Measurements from ENCODE around the gene CD27.

Gene CD27

GRCh38 chr12:6443361-6443983 is 1.3 kb upstream of the CD27 start:
- no peak overlapping the region for H3K4me3 ChIP-seq
- DNase-seq (ENCODE audit: low spot score) = no peak
- no peak overlapping the region for H3K27ac ChIP-seq
- no peak for TF ChIP-seq CTCF (IDR thresholded peaks at IDR 0.05)

GRCh38 chr12:6444031-6444430 is 724 bp upstream of the CD27 start:
- no peak for TF ChIP-seq CTCF (IDR thresholded peaks at IDR 0.05)
- DNase-seq (ENCODE audit: low spot score) = no peak
- Histone ChIP-seq H3K4me3 (no peak overlapping the region), H3K27ac (no peak overlapping the region)

- peak overlapping the region; percentile 78 to 97 for H3K27ac ChIP-seq
- no peak for DNase-seq (ENCODE audit: low spot score)
- H3K4me3 ChIP-seq = peak overlapping the region; percentile 89
- TF ChIP-seq CTCF (IDR thresholded peaks at IDR 0.05) = no peak
These were observed 5.5 kb downstream of the CD27 start for GRCh38 chr12:6450091-6450868.

GRCh38 chr12:6450869-6451347 is 6.2 kb downstream of the CD27 start:
- DNase-seq (ENCODE audit: low spot score) = no peak
- Histone ChIP-seq H3K27ac (peak overlapping the region; percentile 78 to 97), H3K4me3 (peak overlapping the region; percentile 89)
- TF ChIP-seq CTCF (IDR thresholded peaks at IDR 0.05) = no peak

GRCh38 chr12:6451348-6452244 is 6.8 kb downstream of the CD27 start, which contains the start of gene TAPBPL:
Gene TAPBPL (plus strand): TSS chr12:6452042. CDS start chr12:6452249, 207 bp downstream.
- peak within 1 kb of the TSS; percentile 78 to 97 for H3K27ac ChIP-seq
- H3K4me3 ChIP-seq = peak within 1 kb of the TSS; percentile 89
- peak; percentile 94 for DNase-seq (ENCODE audit: low spot score)
- no peak for TF ChIP-seq CTCF (IDR thresholded peaks at IDR 0.05)

- Histone ChIP-seq H3K27ac (peak overlapping the region; percentile 78 to 97), H3K4me3 (peak overlapping the region; percentile 89)
- TF ChIP-seq CTCF (IDR thresholded peaks at IDR 0.05) = no peak
- DNase-seq (ENCODE audit: low spot score) = no peak
These were observed 7.6 kb downstream of the CD27 start for GRCh38 chr12:6452245-6452943.
